UCSD-AML1 (cell line): ENCODE results near the gene CCDC69.
"Not testable (repeated sequence)": the region's sequence is repeated elsewhere in the genome, so short reads cannot be mapped to it uniquely, and the experiment has no call there.

Experiments used
- DNase-seq: peaks from one replicate; lab custom pipeline; 2025; ENCODE audit not compliant: unreplicated experiment; lab: John Stamatoyannopoulos, UW

CCDC69 gene

DNA sequence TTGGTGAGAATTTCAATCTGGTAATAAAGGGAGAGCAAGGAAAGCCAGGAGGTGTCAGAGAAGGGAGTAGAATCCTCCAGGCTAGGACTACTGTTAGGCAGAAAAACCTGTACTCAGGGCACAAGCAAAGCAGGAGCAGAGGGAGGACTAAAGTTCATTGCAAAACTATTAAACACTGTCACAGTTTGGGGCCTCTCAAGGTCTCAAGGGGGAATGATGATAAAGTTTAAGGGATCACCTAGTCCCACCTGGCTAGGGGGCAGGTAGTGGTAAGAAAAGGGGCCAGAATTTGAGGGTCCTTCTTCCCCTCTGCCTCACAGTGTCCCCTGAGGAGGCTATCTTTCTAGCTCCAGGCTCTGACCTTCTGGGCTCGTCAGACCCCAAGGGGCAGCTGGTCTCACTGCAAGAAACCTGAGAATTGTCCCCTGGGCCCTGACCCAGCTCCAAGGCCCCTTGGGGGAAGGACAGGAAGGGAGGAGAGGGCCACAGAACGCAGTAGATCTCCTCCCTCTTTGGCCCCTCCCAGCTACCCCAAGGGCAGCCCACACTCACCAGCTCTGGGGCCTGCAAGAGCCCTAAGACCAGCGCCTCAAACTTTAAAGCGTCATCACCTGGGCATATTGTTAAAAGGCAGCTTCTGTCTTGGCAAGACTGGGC lies 974 bp downstream of the CCDC69 start:
- DNase-seq: peak; percentile 51

DNA sequence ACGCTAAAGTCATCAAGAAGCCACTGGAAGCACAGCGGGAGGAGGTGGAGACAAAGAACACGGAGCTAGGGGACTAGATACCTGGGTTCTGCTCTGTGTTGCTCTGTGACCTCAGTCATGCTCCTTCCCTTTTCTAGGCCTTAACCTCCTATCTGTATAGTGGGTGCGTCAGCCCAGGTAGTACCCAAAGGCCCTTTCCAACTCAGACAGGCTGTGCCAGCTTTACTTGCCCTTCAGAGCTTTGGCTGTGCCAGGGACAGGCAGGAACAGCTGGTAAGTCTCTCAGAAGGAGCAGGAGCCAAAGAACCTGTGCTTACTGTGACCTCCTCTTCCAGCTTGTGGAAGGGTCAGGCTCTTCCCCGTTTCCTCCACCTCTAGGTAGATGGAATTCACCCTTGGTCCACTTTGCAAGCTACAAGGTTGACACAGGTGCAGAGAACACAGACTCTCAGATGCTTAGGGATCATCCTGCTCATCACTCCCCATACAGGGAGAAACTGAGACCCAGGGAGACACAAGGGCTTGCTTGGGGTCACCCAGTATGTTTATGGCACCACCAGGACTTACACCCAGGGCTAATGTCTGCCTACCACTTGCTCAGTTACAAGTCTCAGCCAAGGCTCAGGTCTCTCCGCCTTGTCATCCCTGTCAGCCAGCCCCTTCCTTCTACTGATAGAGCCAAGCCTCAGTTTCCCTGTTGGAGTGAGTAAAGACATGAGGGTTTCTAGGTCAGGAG lies 1.7 kb downstream of the CCDC69 start:
- DNase-seq: no peak

DNA sequence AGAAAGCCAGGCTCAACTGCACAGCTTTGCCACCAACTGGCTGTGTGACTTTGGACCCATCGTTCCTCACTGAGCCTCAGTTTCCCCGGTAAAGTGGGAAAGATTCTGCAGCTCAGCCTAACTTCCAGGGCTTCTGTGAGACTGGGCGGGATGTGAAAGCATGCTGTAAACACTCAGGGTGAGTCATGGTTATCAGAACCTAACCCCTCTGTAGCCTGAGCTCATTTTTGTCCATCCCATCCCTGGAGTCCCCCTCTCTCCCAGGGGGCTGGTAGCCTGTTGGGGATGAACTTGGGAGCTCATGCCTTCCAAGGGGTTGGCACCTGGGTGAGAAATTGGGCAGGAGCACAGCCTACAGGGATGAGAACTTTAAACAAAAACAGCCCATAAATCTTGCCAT lies 2.3 kb downstream of the CCDC69 start:
- DNase-seq: no peak

DNA sequence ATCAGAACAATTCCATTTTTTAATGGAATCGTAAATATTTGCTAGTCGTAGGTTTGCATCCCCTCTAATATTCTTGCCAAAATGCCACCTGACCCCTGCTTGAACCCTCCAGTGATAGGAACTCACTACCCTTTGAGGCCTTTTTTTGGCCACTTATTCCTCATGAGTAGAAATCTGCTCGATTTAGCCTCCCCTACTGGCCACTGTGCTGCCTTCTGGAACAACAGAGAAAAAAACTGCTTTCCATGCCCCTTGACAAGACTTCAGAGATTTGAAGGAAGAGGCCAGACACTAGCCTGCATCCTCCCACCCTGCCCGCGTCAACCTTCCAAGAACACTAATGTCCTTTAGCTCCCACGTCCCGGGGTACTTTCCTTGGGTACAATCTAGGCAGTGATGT lies 4.1 kb downstream of the CCDC69 start:
- DNase-seq: no peak

DNA sequence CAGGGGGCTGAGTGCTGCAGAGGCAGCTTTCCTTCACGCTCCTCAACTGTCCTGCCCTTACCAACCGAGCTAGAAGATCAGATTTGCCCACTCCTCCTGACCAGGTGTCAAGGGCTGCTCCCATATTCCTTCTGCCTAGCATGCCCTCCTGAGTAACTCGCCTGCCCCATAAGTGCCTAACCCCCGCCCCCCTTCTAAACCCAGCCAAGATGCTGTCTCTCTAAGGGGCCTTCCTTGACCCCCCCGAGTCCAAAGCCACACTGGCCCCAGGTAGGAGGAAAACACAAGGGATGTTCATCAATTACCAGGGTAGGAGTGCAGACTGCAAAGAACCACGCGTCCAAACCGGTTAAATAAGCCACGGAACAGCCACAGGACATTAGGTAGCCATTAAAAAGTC lies 4.8 kb downstream of the CCDC69 start:
- no peak for DNase-seq

DNA sequence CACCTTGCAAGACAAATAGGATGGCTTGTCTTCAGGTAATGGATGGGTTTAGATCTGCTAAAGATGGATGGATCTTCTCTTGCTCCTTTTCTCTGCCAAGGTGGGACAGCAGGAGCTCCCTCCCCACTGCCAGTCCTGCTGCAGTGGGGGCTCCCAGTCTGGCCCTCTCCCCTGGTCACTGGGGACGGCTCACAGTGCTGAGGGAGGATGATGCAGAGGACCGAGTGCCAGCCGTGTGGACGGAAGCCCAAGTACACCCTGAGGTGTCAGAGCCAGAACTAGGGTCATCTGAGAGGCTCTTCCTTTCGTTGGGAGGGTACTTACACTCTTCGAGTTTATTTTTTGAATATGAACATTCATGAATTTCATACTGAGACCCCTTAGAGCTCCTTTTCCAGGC lies 5.7 kb downstream of the CCDC69 start:
- DNase-seq: no peak

DNA sequence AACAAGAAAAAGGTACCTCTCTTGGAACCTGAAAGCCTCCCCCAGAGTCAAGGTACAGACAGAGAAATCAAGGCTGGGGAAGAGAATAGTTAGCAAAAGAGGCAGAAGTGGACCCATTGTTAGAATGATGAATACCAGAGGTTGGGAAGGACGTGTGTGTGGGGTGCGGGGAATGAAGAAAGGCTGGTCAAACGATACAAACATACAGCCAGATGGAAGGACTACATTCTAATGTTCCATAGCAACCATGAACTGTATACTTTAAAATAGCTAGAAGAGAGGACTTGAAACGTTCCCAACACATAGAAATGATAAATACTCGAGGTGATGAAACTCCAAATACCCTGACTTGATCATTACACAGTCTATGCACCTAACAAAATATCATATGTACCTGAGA lies 7.1 kb downstream of the CCDC69 start:
- no peak for DNase-seq

DNA sequence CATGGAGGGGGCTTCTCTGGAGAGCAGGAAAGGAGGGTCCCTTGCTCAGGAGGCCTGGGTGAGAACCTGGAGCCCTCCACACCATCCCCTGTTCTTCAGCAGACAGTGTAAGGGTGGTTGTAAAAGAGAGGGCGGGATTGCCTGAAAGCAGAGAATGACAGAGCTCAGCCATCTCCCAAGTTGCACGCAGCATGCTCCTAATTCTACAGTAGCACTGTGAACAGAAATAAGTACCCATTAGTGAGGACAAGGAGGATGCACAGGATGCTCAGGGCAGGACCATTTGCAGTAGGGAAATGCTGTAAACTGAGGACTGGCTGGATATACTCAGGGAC lies 8.4 kb downstream of the CCDC69 start:
- DNase-seq: no peak

DNA sequence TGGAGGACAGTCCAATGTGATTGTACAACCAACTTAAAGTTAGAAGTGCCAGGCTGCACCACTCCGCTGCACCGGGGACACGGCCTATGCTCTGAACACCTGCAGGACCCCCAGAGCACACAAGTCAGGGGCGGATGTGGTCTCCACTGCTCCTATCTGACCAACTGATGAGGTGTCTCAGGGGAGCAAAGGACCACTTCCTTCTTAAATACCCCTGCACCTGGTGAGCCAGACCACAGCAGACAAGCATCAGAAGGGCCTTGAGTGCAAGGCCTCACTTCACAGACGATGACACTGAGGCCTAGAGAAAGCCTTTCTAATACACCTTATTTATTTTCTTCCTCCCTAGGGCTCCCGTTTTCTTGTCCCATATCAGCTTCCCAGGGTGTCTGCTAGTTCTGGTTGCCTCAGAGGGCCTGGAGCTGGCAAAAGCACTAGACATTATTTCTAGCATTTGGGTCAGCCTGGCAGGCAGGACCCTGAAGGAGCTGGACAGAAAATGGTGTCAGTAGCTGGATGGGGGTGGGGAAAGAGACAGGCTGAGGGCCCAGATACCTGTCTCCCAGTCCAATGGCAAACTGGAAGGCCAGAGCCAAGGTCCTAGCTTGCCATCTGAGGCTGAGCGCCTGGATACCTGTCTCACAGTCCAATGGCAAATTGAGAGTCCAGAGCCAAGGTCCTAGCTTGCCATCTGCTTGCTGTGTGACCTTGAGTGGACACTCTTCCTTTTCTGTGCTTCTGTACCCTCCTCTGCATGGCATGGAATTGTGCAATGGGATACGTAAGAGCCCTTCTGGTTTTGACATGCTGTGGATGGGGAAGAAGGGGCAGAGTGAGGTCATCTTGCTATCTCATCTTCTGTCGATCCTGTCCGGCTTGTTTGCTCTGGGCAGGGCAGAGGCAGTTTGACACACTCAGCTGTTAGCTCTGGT lies 9.0 kb downstream of the CCDC69 start:
- no peak for DNase-seq

DNA sequence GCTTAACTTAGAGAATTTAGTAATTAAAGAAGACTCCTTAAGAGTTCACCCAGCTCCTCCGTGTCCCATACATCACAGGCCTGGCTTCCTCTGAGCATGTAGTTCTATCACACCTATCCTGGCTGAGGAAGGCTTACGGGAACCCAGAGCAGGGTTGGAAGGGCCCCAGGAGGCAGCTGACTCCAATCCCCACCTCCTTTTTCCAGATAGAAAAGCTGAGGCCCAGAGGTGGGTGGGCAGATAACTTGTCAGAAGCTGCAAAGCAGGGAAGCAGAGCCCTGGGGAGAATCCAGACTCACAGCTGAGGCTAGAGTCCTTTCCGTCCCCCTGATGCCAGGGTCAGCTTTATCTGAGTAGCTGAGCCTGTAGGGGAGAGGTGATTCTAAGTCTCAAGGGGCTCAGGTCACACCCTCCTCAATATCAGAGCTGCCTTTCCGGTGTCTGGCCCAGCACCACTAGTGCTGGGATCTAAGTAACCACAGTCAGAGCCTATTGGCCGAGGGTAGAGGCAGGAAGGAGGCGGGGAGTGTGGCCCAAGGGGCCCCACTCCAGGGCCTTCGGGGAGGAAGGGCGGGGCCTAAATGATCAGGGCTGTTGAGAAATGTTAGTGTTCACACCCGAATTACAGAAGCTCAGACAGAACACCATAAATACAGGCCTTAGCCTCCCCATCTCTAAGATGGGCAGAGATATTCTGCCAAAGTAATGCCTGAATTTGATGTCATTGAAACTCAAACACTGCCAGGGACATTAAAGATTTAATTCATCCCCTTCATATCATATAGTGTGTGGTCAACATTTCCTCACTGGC lies 9.9 kb downstream of the CCDC69 start:
- peak; percentile 91 for DNase-seq

DNA sequence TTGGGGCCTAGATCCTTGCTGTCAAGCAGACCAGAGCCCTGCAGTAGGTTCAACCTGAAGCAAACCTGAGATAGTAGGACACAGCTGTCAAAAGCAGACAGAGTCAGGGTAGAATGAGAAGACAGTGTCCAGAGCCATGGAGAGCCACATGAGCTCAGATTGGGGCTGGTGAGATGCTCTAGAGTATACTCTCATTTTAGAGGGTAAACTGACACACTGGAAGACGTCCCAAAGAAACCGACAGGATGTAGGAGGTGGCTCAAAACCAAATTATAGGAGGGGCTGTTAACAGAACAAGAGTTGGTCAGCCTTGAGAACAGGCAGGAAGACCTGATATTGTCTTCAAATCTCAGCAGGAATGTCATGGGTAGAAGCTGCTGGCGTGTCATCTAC lies 11.5 kb downstream of the CCDC69 start:
- DNase-seq: no peak

DNA sequence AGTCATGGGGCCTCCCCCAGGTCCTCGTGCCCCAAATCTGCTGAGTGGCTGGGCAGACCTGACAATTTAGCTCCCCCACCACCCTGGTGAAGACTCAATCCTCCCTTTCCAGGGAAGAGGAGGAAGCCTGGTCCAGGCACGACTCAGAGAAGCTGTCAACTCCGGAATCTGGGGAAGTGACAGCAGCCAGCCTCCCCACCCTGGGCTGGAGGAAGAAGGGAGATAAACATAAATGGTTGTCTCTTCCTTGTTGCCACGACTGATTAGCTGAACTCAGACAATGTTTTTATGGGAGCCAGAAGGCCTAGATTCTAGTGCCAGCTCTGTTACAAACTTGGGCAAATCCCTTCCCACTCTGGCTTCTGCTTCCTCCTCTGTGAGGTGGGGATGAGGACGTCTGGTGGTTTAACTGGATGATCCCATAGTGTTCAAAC lies 15.4 kb downstream of the CCDC69 start:
- peak; percentile 51 for DNase-seq

DNA sequence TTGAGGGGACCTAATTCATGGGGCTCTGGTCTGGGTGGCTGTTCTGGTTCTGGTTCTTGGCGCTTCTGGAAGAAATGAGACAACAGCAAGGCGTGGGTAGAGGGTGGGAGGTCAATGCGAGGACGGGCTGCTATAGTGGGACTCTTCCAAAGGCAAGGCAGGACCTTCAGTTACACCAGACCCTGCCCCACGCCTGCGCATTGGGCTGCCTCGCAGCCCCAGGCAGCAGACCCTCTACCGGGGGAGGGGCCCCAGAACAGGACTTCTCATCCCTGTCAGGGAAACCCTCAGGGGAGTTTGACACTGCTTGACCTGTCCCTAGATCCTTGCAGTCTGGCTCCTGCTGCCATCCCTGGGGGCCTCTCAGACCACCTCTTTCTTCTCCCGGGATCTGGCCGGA lies 18.5 kb downstream of the CCDC69 start:
- no peak for DNase-seq

DNA sequence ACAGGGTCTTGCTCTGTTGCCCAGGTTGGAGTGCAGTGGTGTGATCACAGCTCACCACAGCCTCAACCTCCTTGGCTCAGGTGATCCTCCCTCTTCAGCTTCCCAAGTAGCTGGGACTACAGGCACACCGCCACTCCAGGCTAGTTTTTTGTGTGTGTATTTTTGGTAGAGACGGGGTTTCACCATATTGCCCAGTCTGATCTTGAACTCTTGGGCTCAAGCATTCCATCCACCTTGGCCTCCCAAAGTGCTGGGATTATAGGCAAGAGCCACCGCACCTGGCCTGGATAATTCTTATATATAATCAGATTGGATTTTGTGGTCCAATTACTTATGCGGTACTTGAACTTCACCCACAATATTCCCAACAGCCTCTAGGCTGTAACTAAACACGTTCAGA lies 19.8 kb downstream of the CCDC69 start:
- no peak for DNase-seq

DNA sequence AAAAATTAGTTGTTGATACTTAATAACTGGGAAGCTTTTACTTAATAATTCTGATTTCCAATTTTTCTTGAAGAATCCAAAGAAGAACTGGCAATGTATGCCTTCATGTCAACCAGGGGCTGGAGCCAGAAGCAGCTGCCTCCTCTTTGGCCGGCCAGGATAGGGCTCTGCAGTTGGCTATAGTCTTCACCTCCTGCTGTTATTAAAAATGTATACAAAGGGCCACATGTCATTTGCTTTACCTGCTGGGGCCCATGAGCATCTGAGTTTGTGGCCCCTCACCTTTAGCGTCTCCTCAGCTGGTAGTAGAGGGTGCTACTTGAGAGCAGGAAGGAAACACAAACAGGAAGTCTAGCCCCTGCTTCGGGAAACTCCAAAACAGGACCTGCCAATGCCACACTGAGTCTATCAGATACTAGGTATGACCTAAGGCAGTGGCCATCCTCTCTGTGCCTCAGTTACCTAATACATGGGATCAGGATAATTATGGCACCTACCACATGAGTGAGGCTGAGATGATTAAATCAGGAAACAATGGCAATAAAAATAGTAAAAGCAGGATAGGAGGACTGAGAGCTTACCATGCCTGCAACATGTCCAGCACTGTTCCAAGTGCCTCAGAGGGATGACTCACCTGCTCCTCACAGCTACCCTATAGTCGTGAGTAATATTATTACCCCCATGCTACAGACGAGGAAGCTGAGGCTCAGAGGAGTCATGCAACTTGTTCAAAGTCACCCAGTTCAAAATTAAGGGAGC lies 21.3 kb downstream of the CCDC69 start:
- DNase-seq: no peak

DNA sequence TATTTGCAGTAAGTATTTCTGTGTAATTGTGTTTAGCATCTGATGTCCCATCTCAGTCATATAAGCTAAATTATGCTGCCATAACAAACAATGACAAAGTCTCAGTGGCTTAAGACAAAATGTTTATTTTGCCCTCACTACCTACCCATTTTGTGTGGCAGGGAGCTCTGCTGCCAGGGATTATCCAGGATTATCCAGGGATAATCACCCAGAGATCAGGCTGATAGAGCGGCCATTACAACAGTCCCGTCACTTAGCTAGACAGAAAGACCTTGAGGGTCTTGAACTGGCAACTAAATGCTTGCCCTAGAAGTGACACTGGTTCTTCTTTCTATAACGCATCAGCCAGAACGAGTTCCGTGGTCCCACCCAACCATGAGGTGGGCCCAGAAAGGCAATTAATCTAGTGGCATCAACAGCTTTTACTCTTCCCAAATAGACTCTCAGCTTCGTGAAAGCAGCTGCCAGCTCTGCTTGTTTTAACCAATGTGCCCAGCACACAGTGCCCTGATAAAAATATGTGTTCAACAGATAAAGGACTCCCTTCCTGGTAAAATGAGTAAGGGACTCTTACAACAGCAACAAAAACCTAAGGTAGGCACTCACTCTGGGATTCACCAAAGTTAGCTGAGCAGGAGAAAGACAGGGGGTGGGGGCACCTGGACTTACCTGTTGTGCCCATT lies 22.8 kb downstream of the CCDC69 start:
- no peak for DNase-seq

DNA sequence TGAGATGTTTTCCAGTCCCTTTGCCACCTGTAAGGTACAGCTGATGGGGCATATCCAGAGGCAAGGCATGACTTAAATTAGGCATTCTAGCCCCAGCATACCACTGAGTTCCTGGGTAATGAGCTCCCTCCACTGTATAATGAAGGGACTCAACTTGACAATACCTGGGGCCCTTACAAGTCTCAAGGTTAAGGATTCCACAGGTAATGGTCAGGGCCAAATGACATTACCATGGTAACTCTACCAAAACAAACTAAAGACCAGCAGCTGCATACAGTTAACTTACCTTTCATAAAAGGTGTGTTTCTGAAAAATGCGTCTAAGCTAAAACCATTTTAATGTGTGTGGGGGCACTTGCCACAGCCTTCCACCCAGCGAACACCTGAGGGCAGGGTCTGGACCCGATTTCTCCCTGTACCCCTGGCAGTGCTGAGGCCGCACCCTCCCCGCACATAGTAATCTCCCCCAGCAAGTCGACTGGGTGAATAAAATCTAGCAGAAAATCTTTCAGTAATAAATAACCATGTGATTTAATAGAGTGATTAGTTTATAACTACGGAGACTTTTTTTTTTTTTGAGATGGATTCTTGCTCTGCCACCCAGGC lies 24.2 kb downstream of the CCDC69 start:
- no peak for DNase-seq

DNA sequence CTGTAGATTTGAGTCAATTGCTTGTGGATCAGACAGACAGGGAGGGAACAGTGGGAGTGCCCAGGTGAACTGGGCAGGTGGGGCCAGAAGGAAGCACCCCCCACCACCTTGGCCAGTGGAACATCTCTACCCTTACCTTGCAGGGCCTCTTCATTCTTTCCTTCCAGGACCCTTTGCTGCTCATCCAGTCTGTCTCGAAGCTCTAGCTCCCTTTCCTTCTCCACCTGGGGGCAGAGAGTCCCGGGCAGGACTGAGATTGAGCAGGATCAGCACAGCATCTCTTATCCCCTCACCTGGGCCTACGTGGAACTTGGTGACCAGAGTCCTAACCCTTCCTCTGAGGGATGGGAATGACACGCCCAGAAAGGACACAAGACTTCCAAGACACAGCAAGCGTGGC lies 25.0 kb downstream of the CCDC69 start:
- DNase-seq: no peak

DNA sequence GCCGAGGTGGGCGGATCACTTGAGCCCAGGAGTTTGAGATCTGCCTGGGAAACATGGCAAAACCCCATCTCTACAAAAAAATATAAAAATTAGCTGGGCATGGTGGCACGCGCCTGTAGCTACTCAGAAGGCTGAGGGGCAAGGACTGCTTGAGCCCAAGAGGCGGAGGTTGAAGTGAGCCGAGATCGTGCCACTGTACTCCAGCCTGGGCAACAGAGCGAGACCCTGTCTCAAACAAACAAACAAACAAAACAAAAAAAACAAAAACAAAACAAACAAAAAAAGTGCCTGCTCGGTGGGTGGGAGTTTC lies 26.6 kb downstream of the CCDC69 start:
- DNase-seq: not testable (repeated sequence)
